PC-9 (cell line): ENCODE results near the gene OPN1SW. TPM values are rescaled to one million over a fixed set of nuclear protein-coding genes. Genes with fewer than 3 reads are reported as not detected.

Experiments used
- BruUV-seq: library from RNA; stranded (reverse); fragments of 400-500 nt; replicated peaks from 2 replicates; lab custom pipeline; 2021; lab: Mats Ljungman, UMichigan
- CTCF ChIA-PET: fragments of 300-600 bp; sonication (Branson Sonifier 250); formaldehyde crosslinking; loops from one replicate; lab custom pipeline; 2022; ENCODE audit warnings: antibody characterized with exemption; lab: Charles Lee
- POLR2A ChIA-PET: fragments of 300-600 bp; sonication (Branson Sonifier 250); formaldehyde crosslinking; loops from one replicate; lab custom pipeline; 2022; ENCODE audit warnings: antibody characterized with exemption; ENCODE audit not compliant: unreplicated experiment; lab: Charles Lee
- DNase-seq, 2 experiments: peaks; one replicate each; pipeline versions ENCODE4 v3.0.0 to v3.0.0-alpha.2; 2015 to 2022; ENCODE audit warnings: mixed read lengths in 1 of 2
- H2AFZ ChIP-seq: fragments of 200-600 bp; sonication (generic); 2 replicates; pipeline ENCODE4 v1.8.1; 2017; ENCODE audit warnings: antibody characterized with exemption
- H3F3A ChIP-seq: fragments of 200-600 bp; sonication (generic); 2 replicates; pipeline ENCODE4 v1.8.1; 2017; ENCODE audit warnings: antibody characterized with exemption, mild to moderate bottlenecking, low read depth; ENCODE audit not compliant: insufficient read depth
- H3K27ac ChIP-seq: fragments of 200-600 bp; sonication (generic); 2 replicates; pipeline ENCODE4 v1.6.1; 2016; ENCODE audit warnings: mixed run types
- H3K27me3 ChIP-seq: fragments of 200-600 bp; sonication (generic); 2 replicates; pipeline ENCODE4 v1.6.1; 2016; ENCODE audit warnings: low read depth, mixed run types; ENCODE audit not compliant: insufficient read depth
- H3K36me3 ChIP-seq: fragments of 200-600 bp; sonication (generic); 2 replicates; pipeline ENCODE4 v1.6.1; 2016; ENCODE audit warnings: low read depth, mixed run types
- H3K4me1 ChIP-seq: fragments of 200-600 bp; sonication (generic); replicated peaks from 2 replicates; pipeline ENCODE4 v1.6.1; 2016; ENCODE audit warnings: mixed run types; ENCODE audit not compliant: insufficient read depth
- H3K4me2 ChIP-seq: fragments of 200-600 bp; sonication (generic); 2 replicates; pipeline ENCODE4 v1.6.1; 2017; ENCODE audit warnings: mixed run types
- H3K4me3 ChIP-seq: fragments of 200-600 bp; sonication (generic); 2 replicates; pipeline ENCODE4 v1.6.1; 2016; ENCODE audit warnings: mixed run types
- H3K79me2 ChIP-seq: fragments of 200-600 bp; sonication (generic); 2 replicates; pipeline ENCODE4 v1.6.1; 2017; ENCODE audit warnings: low read depth, mixed run types
- H3K9me2 ChIP-seq: fragments of 200-600 bp; sonication (generic); 2 replicates; pipeline ENCODE4 v1.8.1; 2017; ENCODE audit warnings: mild to moderate bottlenecking; ENCODE audit not compliant: insufficient read depth
- H3K9me3 ChIP-seq: fragments of 200-600 bp; sonication (generic); 2 replicates; pipeline ENCODE4 v1.8.1; 2016; ENCODE audit warnings: low read depth; ENCODE audit not compliant: insufficient read depth
- H4K20me1 ChIP-seq: fragments of 200-600 bp; sonication (generic); 2 replicates; pipeline ENCODE4 v1.8.1; 2017; ENCODE audit not compliant: insufficient read depth
- EZH2 ChIP-seq: fragments of 200-600 bp; sonication (generic); IDR thresholded peaks from 2 replicates; pipeline ENCODE4 v1.8.0; 2017; ENCODE audit warnings: antibody characterized with exemption, low read depth
- intact Hi-C: fragments of 100-400 bp; cut with micrococcal nuclease; formaldehyde crosslinking; loops from one replicate; pipeline ENCODE4 v1.10.0; 2022; ENCODE audit not compliant: unreplicated experiment
- total RNA-seq: library from RNA; stranded (reverse); gene quantifications from 2 replicates; pipeline ENCODE4 v1.2.3, GENCODE V29; 2021
- TF ChIP-seq, protein P1 (sequence below): fragments of 200-600 bp; sonication (generic); conservative IDR thresholded peaks from 2 replicates; pipeline ENCODE4 v1.6.1; 2017; ENCODE audit warnings: mixed run types, antibody characterized with exemption, mild to moderate bottlenecking, moderate library complexity

Gene OPN1SW
- total RNA-seq, 1 experiment from 2014 or later = not detected

- H3K9me2 ChIP-seq = no peaks in the 10 kb centered on the region
- no TSS peak for BruUV-seq
- H4K20me1 ChIP-seq = peaks cover 33% of the 10 kb centered on the region; the same call in 1 of the 2 replicates
- no peaks in the 10 kb centered on the region for H3K9me3 ChIP-seq
- no peak overlapping the region for H2AFZ ChIP-seq
- TF ChIP-seq, protein P1, sequence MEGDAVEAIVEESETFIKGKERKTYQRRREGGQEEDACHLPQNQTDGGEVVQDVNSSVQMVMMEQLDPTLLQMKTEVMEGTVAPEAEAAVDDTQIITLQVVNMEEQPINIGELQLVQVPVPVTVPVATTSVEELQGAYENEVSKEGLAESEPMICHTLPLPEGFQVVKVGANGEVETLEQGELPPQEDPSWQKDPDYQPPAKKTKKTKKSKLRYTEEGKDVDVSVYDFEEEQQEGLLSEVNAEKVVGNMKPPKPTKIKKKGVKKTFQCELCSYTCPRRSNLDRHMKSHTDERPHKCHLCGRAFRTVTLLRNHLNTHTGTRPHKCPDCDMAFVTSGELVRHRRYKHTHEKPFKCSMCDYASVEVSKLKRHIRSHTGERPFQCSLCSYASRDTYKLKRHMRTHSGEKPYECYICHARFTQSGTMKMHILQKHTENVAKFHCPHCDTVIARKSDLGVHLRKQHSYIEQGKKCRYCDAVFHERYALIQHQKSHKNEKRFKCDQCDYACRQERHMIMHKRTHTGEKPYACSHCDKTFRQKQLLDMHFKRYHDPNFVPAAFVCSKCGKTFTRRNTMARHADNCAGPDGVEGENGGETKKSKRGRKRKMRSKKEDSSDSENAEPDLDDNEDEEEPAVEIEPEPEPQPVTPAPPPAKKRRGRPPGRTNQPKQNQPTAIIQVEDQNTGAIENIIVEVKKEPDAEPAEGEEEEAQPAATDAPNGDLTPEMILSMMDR = no peak
- no peak for TF ChIP-seq EZH2
- H3K36me3 ChIP-seq = peaks cover 33% of the 10 kb centered on the region
- intact Hi-C loops = loop anchor here (10.0 kb wide), 1 partner anchor 210 kb away; no protein-coding TSS in a partner anchor
- 0 out of 2 replicates have a peak, but pooled peaks cover 3% of the 10 kb centered on the region for H3F3A ChIP-seq
- ChIA-PET POLR2A (interaction anchor here (0.6 kb wide), 1 partner anchor 16 kb away, joined by 6 read pairs; no protein-coding TSS in a partner anchor), CTCF (no interaction called here)
- no peak for DNase-seq
- no peaks in the 10 kb centered on the region for H3K4me1 ChIP-seq
- no peaks in the 10 kb centered on the region for H3K27me3 ChIP-seq
- H3K4me3 ChIP-seq = no peak overlapping the region
- no peaks in the 10 kb centered on the region; the same call in 1 of the 2 replicates for H3K79me2 ChIP-seq
- H3K27ac ChIP-seq = no peak overlapping the region
- H3K4me2 ChIP-seq = no peak overlapping the region
Measured at GRCh38 chr7:128755075-128755818, 20.3 kb downstream of the OPN1SW start.

- no TSS peak for BruUV-seq
- Histone ChIP-seq H3K79me2 (peaks cover 22% of the 10 kb centered on the region), H4K20me1 (peaks cover 35% of the 10 kb centered on the region), H3K27me3 (no peaks in the 10 kb centered on the region), H3K36me3 (peaks cover 36% of the 10 kb centered on the region; the same call in 1 of the 2 replicates), H3K4me1 (no peaks in the 10 kb centered on the region), H3K4me3 (no peak overlapping the region), H3K27ac (no peak overlapping the region), H3K4me2 (no peak overlapping the region), H2AFZ (no peak overlapping the region), H3K9me3 (no peaks in the 10 kb centered on the region), H3K9me2 (no peaks in the 10 kb centered on the region), H3F3A (no peaks in the 10 kb centered on the region)
- intact Hi-C loops = loop anchor here (10.0 kb wide), 1 partner anchor 213 kb away; no protein-coding TSS in a partner anchor
- no peak for DNase-seq
- TF ChIP-seq, protein P1 = no peak
- no peak for TF ChIP-seq EZH2
- POLR2A ChIA-PET = interaction anchor here (0.7 kb wide), 1 partner anchor 10 kb away, joined by 4 read pairs; no protein-coding TSS in a partner anchor
- CTCF ChIA-PET = no interaction called here
Measured at GRCh38 chr7:128752251-128752650, 23.3 kb downstream of the OPN1SW start.

DNA sequence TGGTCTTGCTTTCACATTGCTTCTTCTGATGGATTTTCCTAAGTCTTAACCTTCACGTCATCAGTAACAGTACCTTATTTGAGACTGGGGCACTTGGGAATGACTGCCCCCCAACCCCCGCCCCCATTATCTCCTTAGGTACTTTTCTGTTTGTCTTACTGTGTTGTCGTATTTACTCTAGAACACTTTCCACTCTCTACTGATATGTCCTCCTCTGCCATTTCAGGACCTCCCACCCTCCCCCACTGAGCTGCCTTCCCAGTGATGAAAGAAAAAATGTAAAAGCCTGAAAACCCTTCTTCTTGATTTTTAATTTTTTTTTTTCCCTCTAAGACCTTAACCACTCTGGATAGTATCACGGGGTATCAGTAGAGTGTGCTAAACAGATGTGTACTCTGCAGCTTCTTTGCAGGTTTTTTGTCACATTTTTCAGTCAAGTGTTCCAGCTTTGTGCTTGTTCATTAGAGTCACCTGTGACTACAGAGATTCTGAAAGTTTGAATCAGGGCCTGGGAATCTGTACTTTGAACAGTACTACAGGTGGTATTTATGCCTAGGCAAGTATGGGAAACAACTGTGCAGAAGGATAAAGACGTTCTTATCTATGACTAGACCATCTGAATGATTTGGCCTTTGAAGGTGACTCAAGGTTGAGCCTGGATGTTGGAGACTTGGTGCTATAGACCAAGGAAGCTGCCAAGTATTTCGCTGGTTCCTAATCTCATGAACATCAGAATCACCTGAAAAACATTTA, 28.1 kb downstream of the OPN1SW start:
- no TSS peak for BruUV-seq
- peaks cover 69% of the 10 kb centered on the region for H3K79me2 ChIP-seq
- peaks cover 48% of the 10 kb centered on the region; the same call in 1 of the 2 replicates for H3K36me3 ChIP-seq
- intact Hi-C loops = no loop called here
- H4K20me1 ChIP-seq = peaks cover 72% of the 10 kb centered on the region
- DNase-seq = no peak
- H3K27me3 ChIP-seq = no peaks in the 10 kb centered on the region
- no peak overlapping the region for H3K4me3 ChIP-seq
- H3K9me2 ChIP-seq = no peaks in the 10 kb centered on the region
- ChIA-PET POLR2A (interaction anchor here (0.6 kb wide), 1 partner anchor 11 kb away, joined by 3 read pairs; no protein-coding TSS in a partner anchor), CTCF (no interaction called here)
- H2AFZ ChIP-seq = no peak overlapping the region
- no peak overlapping the region for H3K27ac ChIP-seq
- no peaks in the 10 kb centered on the region for H3K9me3 ChIP-seq
- H3K4me1 ChIP-seq = peaks cover 1% of the 10 kb centered on the region
- TF ChIP-seq, protein P1 = no peak
- no peak for TF ChIP-seq EZH2
- no peaks in the 10 kb centered on the region; the same call in 1 of the 2 replicates for H3F3A ChIP-seq
- H3K4me2 ChIP-seq = no peak overlapping the region
